HepG2 (cell line): Measurements from ENCODE around the gene TMEM184B. TPM values are rescaled to one million over a fixed set of nuclear protein-coding genes. Genes with fewer than 3 reads are reported as not detected.

ENCODE experiments used
- ATAC-seq: fragments of 200-7000 bp; cut with Tn5 transposase; 3 replicates; pipeline ENCODE4 v1.9.1; 2020; ENCODE audit warnings: mild to moderate bottlenecking, moderate library complexity
- BruUV-seq: library from RNA; stranded (reverse); fragments of 400-500 nt; replicated peaks from 2 replicates; lab custom pipeline; 2021; lab: Mats Ljungman, UMichigan
- CTCF ChIA-PET: fragments of 300-600 bp; formaldehyde crosslinking; extraction: SDS; loops from one replicate; lab custom pipeline; 2021; ENCODE audit warnings: low total read pairs, inconsistent platforms, low intra/inter-chr PET ratio; lab: Yijun Ruan, JAX
- POLR2A ChIA-PET: fragments of 350-600 bp; sonication (Branson Sonifier 250); formaldehyde crosslinking; loops from one replicate; lab custom pipeline; 2020; ENCODE audit warnings: antibody characterized with exemption, inconsistent platforms; lab: Yijun Ruan, JAX
- DNase-seq: peaks from one replicate; pipeline ENCODE4 v3.0.0-alpha.2; 2015; ENCODE audit warnings: low spot score
- FAIRE-seq: peaks from 3 replicates; lab custom pipeline; 2011; peaks lifted over from hg19 to GRCh38; lab: Jason Lieb, UNC
- H2AFZ ChIP-seq: one replicate; pipeline ENCODE4 v1.6.1; 2011; ENCODE audit warnings: low read length, inconsistent platforms
- H3K27ac ChIP-seq: fragments of 300-600 bp; 3 replicates; pipeline ENCODE4 v1.8.0; 2011; ENCODE audit warnings: mixed run types, mild to moderate bottlenecking, mixed read lengths, low read length, inconsistent platforms; ENCODE audit not compliant: insufficient read depth; ENCODE audit errors: extremely low read length
- H3K27me3 ChIP-seq, 2 experiments: fragments of 200-600 bp in 1 of 2; 2 replicates in 1 of 2; 3 replicates in 1 of 2; pipeline versions ENCODE4 v1.6.0 to v1.8.0; 2011; ENCODE audit warnings: low read length in 2 of 2, mild to moderate bottlenecking in 2 of 2, moderate library complexity in 2 of 2, inconsistent platforms in 1 of 2; ENCODE audit not compliant: insufficient read depth in 2 of 2, control insufficient read depth in 1 of 2
- H3K36me3 ChIP-seq, 2 experiments: fragments of 200-600 bp in 1 of 2; replicated peaks in 1 of 2; 2 replicates in 1 of 2; 3 replicates in 1 of 2; pipeline versions ENCODE4 v1.5.1 to v1.8.0; 2011; ENCODE audit warnings: low read length in 2 of 2, inconsistent platforms in 1 of 2; ENCODE audit not compliant: insufficient read depth in 2 of 2, control insufficient read depth in 1 of 2
- H3K4me1 ChIP-seq: 2 replicates; pipeline ENCODE4 v1.5.1; 2012; ENCODE audit warnings: low read length, inconsistent platforms; ENCODE audit not compliant: insufficient read depth
- H3K4me2 ChIP-seq: 2 replicates; pipeline ENCODE4 v1.6.0; 2011; ENCODE audit warnings: low read depth, low read length, inconsistent platforms
- H3K4me3 ChIP-seq, 3 experiments: fragments of 200-600 bp in 1 of 3; sonication (generic), shearing (Covaris generic) in 1 of 3; replicated peaks in 1 of 3; 2 replicates each; pipeline ENCODE4 v1.5.1; 2011 to 2016; ENCODE audit warnings: low read length in 3 of 3, inconsistent platforms in 2 of 3, low read depth in 2 of 3, mild to moderate bottlenecking in 2 of 3, control low read depth in 1 of 3, mixed read lengths in 1 of 3; ENCODE audit not compliant: insufficient read depth in 1 of 3
- H3K79me2 ChIP-seq: one replicate; pipeline ENCODE4 v1.6.1; 2011; ENCODE audit warnings: low read length, inconsistent platforms; ENCODE audit not compliant: insufficient read depth
- H3K9ac ChIP-seq: 2 replicates; pipeline ENCODE4 v1.6.0; 2011; ENCODE audit warnings: mild to moderate bottlenecking, low read depth, low read length, inconsistent platforms; ENCODE audit not compliant: insufficient read depth
- H3K9me3 ChIP-seq: 2 replicates; pipeline ENCODE4 v1.5.1; 2012; ENCODE audit warnings: mild to moderate bottlenecking, low read length
- H4K20me1 ChIP-seq: 2 replicates; pipeline ENCODE4 v1.6.0; 2011; ENCODE audit warnings: inconsistent platforms, mild to moderate bottlenecking, low read length, moderate library complexity; ENCODE audit not compliant: insufficient read depth
- HIVEP1 ChIP-seq: sonication (generic); formaldehyde crosslinking; IDR thresholded peaks from 2 replicates; pipeline ENCODE4 v1.4.0; 2020; ENCODE audit warnings: mild to moderate bottlenecking, missing genetic modification reagents
- HMG20B ChIP-seq: conservative IDR thresholded peaks from 2 replicates; pipeline ENCODE4 v1.6.1; 2016; ENCODE audit warnings: missing genetic modification reagents, missing compliant biosample characterization
- NR2F2 ChIP-seq: IDR thresholded peaks from 2 replicates; pipeline ENCODE4 v1.6.1; 2012; ENCODE audit warnings: low read depth, inconsistent platforms, borderline replicate concordance
- WGBS: methylation state at CpG from one replicate; pipeline ENCODE4 v1.1.6; 2017; ENCODE audit warnings: low lambda C conversion rate; 5-methylcytosine and 5-hydroxymethylcytosine counted together
- in situ Hi-C: cut with HindIII; loops from 2 replicates; pipeline ENCODE4 v1.10.0; 2017; ENCODE audit warnings: low pct_unique_long_range_greater_than_20kb; ENCODE audit not compliant: extremely low pct_ligation_motif_present
- intact Hi-C: fragments of 100-400 bp; cut with micrococcal nuclease; formaldehyde crosslinking; loops from one replicate; pipeline ENCODE4 v1.10.0; 2022; ENCODE audit not compliant: unreplicated experiment
- polyA plus RNA-seq, 8 experiments: library from polyadenylated mRNA; depleted of rRNA in 3 of 8; stranded (reverse) in 7 of 8; unstranded in 1 of 8; fragments of >200 nt; fragmentation: Illumina TruSeq in 4 of 8; extraction: Trizol in 4 of 8; gene quantifications; 2 replicates each; pipeline versions ENCODE4 v1.2.1 to v1.2.3, GENCODE V29; 2011 to 2016; ENCODE audit warnings: low read depth in 4 of 8, missing spikeins in 1 of 8, mixed read lengths in 1 of 8; ENCODE audit not compliant: insufficient read depth in 1 of 8
- total RNA-seq, 5 experiments: library from RNA; depleted of rRNA; stranded (reverse); fragments of >200 nt; fragmentation: Illumina TruSeq; extraction: Trizol; gene quantifications; 2 replicates each; pipeline ENCODE4 v1.2.3, GENCODE V29; 2016; ENCODE audit warnings: low read depth in 1 of 5

The TMEM184B gene
- total and polyA plus RNA-seq, 2 of the 13 experiments (the other 11 are each of a cell fraction or from before 2014, with no cell fraction given): 15.9 to 16.0 TPM

DNA sequence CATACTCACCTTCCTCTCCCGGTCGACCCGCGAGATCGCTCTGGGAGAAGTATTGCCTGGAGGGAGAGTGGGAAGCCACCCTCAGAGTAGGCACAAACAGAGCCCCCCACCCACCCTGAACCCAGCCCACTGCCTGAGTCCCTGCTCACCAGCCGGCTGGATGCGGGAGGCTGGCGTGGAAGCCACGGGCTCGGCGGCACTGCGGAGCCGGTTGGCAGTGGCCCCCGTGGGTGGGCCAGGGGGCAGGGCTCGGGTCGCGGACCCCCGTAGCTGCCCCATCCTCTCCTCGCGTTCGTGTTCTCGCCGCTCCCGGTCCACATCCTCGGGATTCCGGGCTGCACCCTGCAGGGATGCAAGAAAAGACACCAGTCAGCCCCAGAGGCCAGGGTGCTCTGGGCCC is 21.4 kb upstream of the TMEM184B start:
- ATAC-seq (no peak), DNase-seq (no peak), FAIRE-seq (no peak)
- POLR2A ChIA-PET: no interaction called here
- WGBS: 97% methylated on average over 19 of the region's 26 CpGs
- intact Hi-C loops (no loop called here), in situ Hi-C loops (no loop called here)
- Histone ChIP-seq H3K4me2 (no peak overlapping the region), H3K27ac (no peak overlapping the region), H4K20me1 (no peaks in the 10 kb centered on the region), H3K9me3 (no peaks in the 10 kb centered on the region), H3K27me3 (no peaks in the 10 kb centered on the region; a peak in 1 of 5 replicates), H2AFZ (no peak overlapping the region), H3K4me1 (peaks cover 10% of the 10 kb centered on the region), H3K9ac (no peak overlapping the region), H3K79me2 (no peaks in the 10 kb centered on the region), H3K36me3 (peaks cover 35 to 55% of the 10 kb centered on the region in 2 experiments), H3K4me3 (no peak overlapping the region)
- TF ChIP-seq HIVEP1 (CRISPR knock-in tag): no peak
- BruUV-seq: no TSS peak
- CTCF ChIA-PET: no interaction called here

GRCh38 chr22:38292694-38293093 is 19.9 kb upstream of the TMEM184B start:
- TF ChIP-seq NR2F2 (no peak), HMG20B (CRISPR knock-in tag) (no peak)
- TF ChIP-seq, all 625 proteins: peak for 0
- ATAC-seq (no peak), FAIRE-seq (no peak), DNase-seq (no peak)
- ChIA-PET POLR2A (no interaction called here), CTCF (no interaction called here)
- no peak overlapping the region for H3K9ac ChIP-seq
- H3K4me2 ChIP-seq: no peak overlapping the region
- peaks cover 22 to 42% of the 10 kb centered on the region in 2 experiments for H3K36me3 ChIP-seq
- peaks cover 16% of the 10 kb centered on the region for H3K4me1 ChIP-seq
- H3K4me3 ChIP-seq: no peak overlapping the region
- H2AFZ ChIP-seq: no peak overlapping the region
- no peaks in the 10 kb centered on the region; a peak in 1 of 5 replicates for H3K27me3 ChIP-seq
- intact Hi-C loops: no loop called here
- WGBS: 86% methylated on average over 8 of the region's 9 CpGs
- no peaks in the 10 kb centered on the region for H3K79me2 ChIP-seq
- no peaks in the 10 kb centered on the region for H4K20me1 ChIP-seq
- H3K27ac ChIP-seq: no peak overlapping the region
- in situ Hi-C loops: no loop called here
- no peaks in the 10 kb centered on the region for H3K9me3 ChIP-seq
- BruUV-seq: no TSS peak
